Body of pancreas (tissue), 4 donors: ENCODE results near the gene XRN2. TPM values are rescaled to one million over a fixed set of nuclear protein-coding genes. Genes with fewer than 3 reads are reported as not detected.

Experiments used
- ATAC-seq: fragments of 150-250 bp; one replicate; pipeline ENCODE4 v1.9.1; 2016
- DNase-seq, 4 donors: peaks; one replicate each; pipeline ENCODE4 v3.0.0-alpha.2; 2019
- H3K27ac ChIP-seq, 4 donors: fragments of 200-600 bp; sonication (generic); 1 replicate in 3 of 4; 2 replicates in 1 of 4; pipeline versions ENCODE4 v1.5.1 to v1.6.1; 2016 to 2019; ENCODE audit warnings: mild to moderate bottlenecking in 1 of 4, mixed read lengths in 1 of 4, moderate library complexity in 1 of 4
- H3K27me3 ChIP-seq, 2 donors: fragments of 200-600 bp; sonication (generic); one replicate each; pipeline ENCODE4 v1.6.0; 2016; ENCODE audit warnings: mild to moderate bottlenecking in 1 of 2
- H3K36me3 ChIP-seq, 2 donors: fragments of 200-600 bp; sonication (generic); replicated peaks in 1 of 2; 2 replicates each; pipeline ENCODE4 v1.5.1; 2016; ENCODE audit warnings: low read depth in 2 of 2; ENCODE audit not compliant: insufficient read depth in 1 of 2
- H3K4me1 ChIP-seq: fragments of 200-600 bp; sonication (generic); one replicate; pipeline ENCODE4 v1.6.0; 2016
- H3K4me3 ChIP-seq, 2 donors: fragments of 200-600 bp; sonication (generic); 1 replicate in 1 of 2; 2 replicates in 1 of 2; pipeline ENCODE4 v1.5.1; 2016 to 2019
- H3K9me3 ChIP-seq, 3 donors: fragments of 200-600 bp; sonication (generic); 1 replicate in 2 of 3; 2 replicates in 1 of 3; pipeline ENCODE4 v1.5.1; 2016
- CTCF ChIP-seq, 7 experiments: fragments of 450-650 bp in 4 of 7; fragments of 200-600 bp in 3 of 7; sonication (generic) in 3 of 7; IDR thresholded peaks; one replicate each; pipeline ENCODE4 v1.5.1; 2016 to 2019; ENCODE audit warnings: antibody characterized with exemption in 7 of 7
- POLR2A ChIP-seq, 3 donors: fragments of 450-650 bp; IDR thresholded peaks; one replicate each; pipeline ENCODE4 v1.6.1; 2016; ENCODE audit warnings: antibody characterized with exemption in 3 of 3, mild to moderate bottlenecking in 2 of 3
- WGBS, 2 donors: methylation state at CpG; one replicate each; pipeline ENCODE4 v1.1.5; 2017; 5-methylcytosine and 5-hydroxymethylcytosine counted together
- intact Hi-C: fragments of 100-400 bp; cut with DNase I; formaldehyde crosslinking; loops from one replicate; pipeline ENCODE4 v1.15.1; 2023
- total RNA-seq, 2 donors: library from RNA; depleted of rRNA; stranded (reverse); fragments of >200 nt; gene quantifications; one replicate each; pipeline ENCODE4 v1.1.0, GENCODE V29; 2016

The XRN2 gene
- total RNA-seq, 2 donors from 2014 or later = 26.0 to 32.9 TPM

GRCh38 chr20:21279706-21280521 lies 23.2 kb upstream of the XRN2 start:
- ATAC-seq = no peak
- TF ChIP-seq POLR2A (IDR thresholded peaks at IDR 0.05) = no peak
- TF ChIP-seq CTCF (IDR thresholded peaks at IDR 0.05) = no peak
- Histone ChIP-seq H3K9me3 (no peaks in the 10 kb centered on the region), H3K27me3 (no peaks in the 10 kb centered on the region), H3K4me3 (no peak overlapping the region), H3K27ac (no peak overlapping the region), H3K4me1 (no peaks in the 10 kb centered on the region), H3K36me3 (no peaks in the 10 kb centered on the region)
- no peak for DNase-seq
- intact Hi-C loops = no loop called here
- whole genome bisulfite sequencing, 2 donors = 38 to 46% methylated on average over 7 of the region's 7 CpGs

- ATAC-seq = no peak
- no peak overlapping the region for H3K4me3 ChIP-seq
- no peak overlapping the region for H3K27ac ChIP-seq
- TF ChIP-seq POLR2A (IDR thresholded peaks at IDR 0.05) = no peak
- TF ChIP-seq CTCF (IDR thresholded peaks at IDR 0.05) = no peak
- H3K36me3 ChIP-seq = no peaks in the 10 kb centered on the region
- no peaks in the 10 kb centered on the region for H3K4me1 ChIP-seq
- intact Hi-C loops = no loop called here
- 27 to 42% methylated on average over 3 of the region's 3 CpGs for WGBS, 2 donors
- H3K9me3 ChIP-seq = no peaks in the 10 kb centered on the region
- DNase-seq = no peak
- no peaks in the 10 kb centered on the region for H3K27me3 ChIP-seq
Measured at GRCh38 chr20:21280522-21281016, 22.6 kb upstream of the XRN2 start.

GRCh38 chr20:21286775-21287174 lies 16.4 kb upstream of the XRN2 start:
- Histone ChIP-seq H3K9me3 (no peaks in the 10 kb centered on the region), H3K36me3 (no peaks in the 10 kb centered on the region), H3K27me3 (no peaks in the 10 kb centered on the region), H3K27ac (no peak overlapping the region), H3K4me3 (no peak overlapping the region), H3K4me1 (no peaks in the 10 kb centered on the region)
- no peak for ATAC-seq
- WGBS, 2 donors = 60 to 64% methylated on average over 4 of the region's 4 CpGs
- no peak for DNase-seq
- no peak for TF ChIP-seq POLR2A (IDR thresholded peaks at IDR 0.05)
- intact Hi-C loops = no loop called here

GRCh38 chr20:21288587-21289370 lies 14.4 kb upstream of the XRN2 start:
- Histone ChIP-seq H3K4me3 (no peak overlapping the region), H3K9me3 (no peaks in the 10 kb centered on the region), H3K36me3 (no peaks in the 10 kb centered on the region), H3K4me1 (no peaks in the 10 kb centered on the region), H3K27me3 (no peaks in the 10 kb centered on the region), H3K27ac (no peak overlapping the region)
- ATAC-seq (no peak), DNase-seq (no peak)
- intact Hi-C loops = no loop called here
- 45 to 58% methylated on average over 14 of the region's 14 CpGs for WGBS, 2 donors
- TF ChIP-seq POLR2A (IDR thresholded peaks at IDR 0.05) (no peak), CTCF (IDR thresholded peaks at IDR 0.05) (no peak)

GRCh38 chr20:21289651-21290050 lies 13.5 kb upstream of the XRN2 start:
- no peak overlapping the region for H3K4me3 ChIP-seq
- no peak for ATAC-seq
- H3K27ac ChIP-seq = no peak overlapping the region
- H3K9me3 ChIP-seq = no peaks in the 10 kb centered on the region
- no peaks in the 10 kb centered on the region for H3K4me1 ChIP-seq
- WGBS, 2 donors = 13 to 15% methylated on average over 2 of the region's 2 CpGs
- no peaks in the 10 kb centered on the region for H3K27me3 ChIP-seq
- no peaks in the 10 kb centered on the region for H3K36me3 ChIP-seq
- TF ChIP-seq POLR2A (IDR thresholded peaks at IDR 0.05) (no peak), CTCF (IDR thresholded peaks at IDR 0.05) (no peak)
- intact Hi-C loops = no loop called here
- no peak for DNase-seq
